Neural progenitor cell (in vitro differentiated cells): ENCODE measurements around the gene STARD9. TPM values are rescaled to one million over a fixed set of nuclear protein-coding genes. Genes with fewer than 3 reads are reported as not detected.

Experiments
- DNase-seq: peaks from one replicate; pipeline ENCODE4 v3.0.0-alpha.2; 2016; ENCODE audit warnings: low spot score
- H2AFZ ChIP-seq: fragments of 200-600 bp; sonication (generic); replicated peaks from 2 replicates; pipeline ENCODE4 v1.6.1; 2016; ENCODE audit warnings: antibody characterized with exemption
- H3F3A ChIP-seq: fragments of 200-600 bp; sonication (generic); 2 replicates; pipeline ENCODE4 v1.6.1; 2016; ENCODE audit warnings: antibody characterized with exemption, low read depth
- H3K27ac ChIP-seq: fragments of 200-600 bp; sonication (generic); 2 replicates; pipeline ENCODE4 v1.5.1; 2016; ENCODE audit warnings: mild to moderate bottlenecking
- H3K27me3 ChIP-seq: fragments of 200-600 bp; sonication (generic); 2 replicates; pipeline ENCODE4 v1.6.1; 2016; ENCODE audit warnings: mild to moderate bottlenecking, moderate library complexity
- H3K36me3 ChIP-seq: fragments of 200-600 bp; sonication (generic); 2 replicates; pipeline ENCODE4 v1.5.1; 2016
- H3K4me1 ChIP-seq: fragments of 200-600 bp; sonication (generic); 2 replicates; pipeline ENCODE4 v1.6.1; 2016; ENCODE audit warnings: mixed run types
- H3K4me2 ChIP-seq: fragments of 200-600 bp; sonication (generic); 2 replicates; pipeline ENCODE4 v1.6.1; 2016
- H3K4me3 ChIP-seq: fragments of 200-600 bp; sonication (generic); 2 replicates; pipeline ENCODE4 v1.5.1; 2016
- H3K79me2 ChIP-seq: fragments of 200-600 bp; sonication (generic); 2 replicates; pipeline ENCODE4 v1.6.1; 2016; ENCODE audit warnings: low read depth
- H3K9ac ChIP-seq: fragments of 200-600 bp; sonication (generic); 2 replicates; pipeline ENCODE4 v1.6.1; 2016
- H3K9me3 ChIP-seq: fragments of 200-600 bp; sonication (generic); 2 replicates; pipeline ENCODE4 v1.5.1; 2016; ENCODE audit warnings: low read depth
- H4K20me1 ChIP-seq: fragments of 200-600 bp; sonication (generic); 2 replicates; pipeline ENCODE4 v1.6.1; 2016; ENCODE audit warnings: low read depth
- H3K27ac Mint-ChIP-seq: 3 replicates; pipeline ENCODE4 v1.8.0; 2021; ENCODE audit warnings: mixed read lengths
- H3K27me3 Mint-ChIP-seq: 2 replicates; pipeline ENCODE4 v1.8.0; 2022; ENCODE audit warnings: low read depth, mild to moderate bottlenecking, inconsistent platforms, moderate library complexity, mixed read lengths; ENCODE audit not compliant: insufficient read depth
- H3K36me3 Mint-ChIP-seq: 3 replicates; pipeline ENCODE4 v1.8.0; 2021; ENCODE audit warnings: mixed read lengths
- H3K4me1 Mint-ChIP-seq: 3 replicates; pipeline ENCODE4 v1.8.0; 2021; ENCODE audit warnings: mixed read lengths
- H3K4me3 Mint-ChIP-seq: 3 replicates; pipeline ENCODE4 v1.8.0; 2021; ENCODE audit warnings: mild to moderate bottlenecking, moderate library complexity, mixed read lengths
- H3K9me3 Mint-ChIP-seq: 3 replicates; pipeline ENCODE4 v1.8.0; 2020; ENCODE audit warnings: mixed read lengths
- CTCF ChIP-seq: fragments of 200-600 bp; sonication (generic); IDR thresholded peaks from 2 replicates; pipeline ENCODE4 v1.5.1; 2017; ENCODE audit warnings: antibody characterized with exemption, mild to moderate bottlenecking
- EZH2 ChIP-seq: fragments of 200-600 bp; sonication (generic); IDR thresholded peaks from 2 replicates; pipeline ENCODE4 v1.6.1; 2017; ENCODE audit warnings: antibody characterized with exemption, mild to moderate bottlenecking, moderate library complexity
- EZH2phosphoT487 ChIP-seq: fragments of 200-600 bp; sonication (generic); IDR thresholded peaks from 2 replicates; pipeline ENCODE4 v1.6.1; 2017; ENCODE audit warnings: antibody characterized with exemption
- total RNA-seq: library from RNA; depleted of rRNA; stranded (reverse); fragments of >200 nt; gene quantifications from 2 replicates; pipeline ENCODE4 v1.2.3, GENCODE V29; 2015; ENCODE audit warnings: low replicate concordance

The STARD9 gene
- 11.9 and 17.0 TPM in 2 replicates for total RNA-seq

GRCh38 chr15:42575188-42576039, at the start of gene STARD9:
Gene STARD9 (plus strand): TSS chr15:42575606. CDS start chr15:42575716, 110 bp downstream.
- peaks cover 33% of the 10 kb centered on the region for H3K79me2 ChIP-seq
- Mint-ChIP-seq H3K27ac (peak within 1 kb of the TSS; percentile 92), H3K27me3 (peaks cover 7% of the 10 kb centered on the region), H3K4me1 (peaks cover 16% of the 10 kb centered on the region), H3K9me3 (no peaks in the 10 kb centered on the region), H3K36me3 (peaks cover 16% of the 10 kb centered on the region), H3K4me3 (peak within 1 kb of the TSS; percentile 97)
- peak within 1 kb of the TSS; percentile 31 for H3K9ac ChIP-seq
- peaks cover 21% of the 10 kb centered on the region for H3F3A ChIP-seq
- H2AFZ ChIP-seq, result peak within 1 kb of the TSS; percentile 56
- peaks cover 9% of the 10 kb centered on the region for H3K4me1 ChIP-seq
- no peak within 1 kb of the TSS for H3K27ac ChIP-seq
- peak; percentile 3 for TF ChIP-seq CTCF
- TF ChIP-seq EZH2, result peak; percentile 36
- no peak for TF ChIP-seq EZH2phosphoT487
- peak; percentile 99 for DNase-seq
- peak within 1 kb of the TSS; percentile 63 for H3K4me3 ChIP-seq
- peaks cover 24% of the 10 kb centered on the region for H3K27me3 ChIP-seq
- no peaks in the 10 kb centered on the region for H3K9me3 ChIP-seq
- peak within 1 kb of the TSS; percentile 83 for H3K4me2 ChIP-seq
- H3K36me3 ChIP-seq, result no peaks in the 10 kb centered on the region
- peaks cover 6% of the 10 kb centered on the region for H4K20me1 ChIP-seq

- Mint-ChIP-seq H3K4me3 (no peak overlapping the region), H3K9me3 (no peaks in the 10 kb centered on the region), H3K4me1 (no peaks in the 10 kb centered on the region), H3K27me3 (no peaks in the 10 kb centered on the region), H3K36me3 (peaks cover 13% of the 10 kb centered on the region), H3K27ac (no peak overlapping the region)
- H3K27me3 ChIP-seq, result no peaks in the 10 kb centered on the region
- H3K36me3 ChIP-seq, result peaks cover 11% of the 10 kb centered on the region
- H3K9me3 ChIP-seq, result no peaks in the 10 kb centered on the region
- no peak overlapping the region for H3K27ac ChIP-seq
- H3K4me3 ChIP-seq, result no peak overlapping the region
- no peak overlapping the region for H3K4me2 ChIP-seq
- H4K20me1 ChIP-seq, result no peaks in the 10 kb centered on the region
- H3F3A ChIP-seq, result no peaks in the 10 kb centered on the region
- no peaks in the 10 kb centered on the region for H3K79me2 ChIP-seq
- H2AFZ ChIP-seq, result no peak overlapping the region
- H3K9ac ChIP-seq, result no peak overlapping the region
- H3K4me1 ChIP-seq, result no peaks in the 10 kb centered on the region
- DNase-seq, result no peak
- TF ChIP-seq EZH2phosphoT487, result no peak
- no peak for TF ChIP-seq CTCF
- no peak for TF ChIP-seq EZH2
Observed at GRCh38 chr15:42528970-42529369, 46.4 kb upstream of the STARD9 start.

- Mint-ChIP-seq H3K9me3 (no peaks in the 10 kb centered on the region), H3K27me3 (no peaks in the 10 kb centered on the region), H3K4me3 (no peak overlapping the region), H3K27ac (no peak overlapping the region), H3K36me3 (peaks cover 16% of the 10 kb centered on the region), H3K4me1 (no peaks in the 10 kb centered on the region)
- H3K9me3 ChIP-seq, result no peaks in the 10 kb centered on the region
- no peak overlapping the region for H3K9ac ChIP-seq
- no peaks in the 10 kb centered on the region for H4K20me1 ChIP-seq
- TF ChIP-seq EZH2, result no peak
- TF ChIP-seq EZH2phosphoT487, result no peak
- no peak for TF ChIP-seq CTCF
- H3F3A ChIP-seq, result peaks cover 6% of the 10 kb centered on the region
- no peaks in the 10 kb centered on the region for H3K27me3 ChIP-seq
- H3K36me3 ChIP-seq, result peaks cover 11% of the 10 kb centered on the region
- H3K4me1 ChIP-seq, result no peaks in the 10 kb centered on the region
- no peak overlapping the region for H2AFZ ChIP-seq
- no peaks in the 10 kb centered on the region for H3K79me2 ChIP-seq
- no peak overlapping the region for H3K27ac ChIP-seq
- DNase-seq, result no peak
- H3K4me2 ChIP-seq, result no peak overlapping the region
- no peak overlapping the region for H3K4me3 ChIP-seq
Observed at GRCh38 chr15:42533246-42533645, 42.2 kb upstream of the STARD9 start.
